ENCODE data around the gene ACHE. TPM values are rescaled to one million over a fixed set of nuclear protein-coding genes. Genes with fewer than 3 reads are reported as not detected.

ACHE gene
- total RNA-seq, 1 donor from 2014 or later = not detected

DNA sequence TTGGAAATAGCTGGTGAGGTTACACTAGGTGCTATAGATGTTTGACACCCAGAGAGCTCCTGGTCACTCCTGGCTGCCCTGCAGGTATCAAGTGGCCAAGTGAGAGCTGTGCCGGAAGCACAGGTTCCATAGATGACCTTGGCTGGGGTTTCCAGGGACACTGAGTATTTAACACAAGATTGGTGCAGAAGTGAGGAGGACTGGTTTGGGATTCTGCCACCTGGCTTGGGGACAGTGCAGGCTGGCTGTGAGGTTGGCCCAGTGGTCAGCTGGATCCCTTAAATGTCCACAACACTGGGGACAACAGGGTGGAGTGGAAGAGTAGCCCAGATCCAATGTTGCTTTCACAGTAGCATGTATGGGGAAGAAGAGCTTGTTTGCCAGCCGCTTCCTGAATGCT is 5.3 kb upstream of the ACHE start:
- Histone ChIP-seq H3K27me3 (peaks cover 21% of the 10 kb centered on the region), H3K4me3 (no peak overlapping the region)
- no peaks in the 10 kb centered on the region for H3K9me3 Mint-ChIP-seq

DNA sequence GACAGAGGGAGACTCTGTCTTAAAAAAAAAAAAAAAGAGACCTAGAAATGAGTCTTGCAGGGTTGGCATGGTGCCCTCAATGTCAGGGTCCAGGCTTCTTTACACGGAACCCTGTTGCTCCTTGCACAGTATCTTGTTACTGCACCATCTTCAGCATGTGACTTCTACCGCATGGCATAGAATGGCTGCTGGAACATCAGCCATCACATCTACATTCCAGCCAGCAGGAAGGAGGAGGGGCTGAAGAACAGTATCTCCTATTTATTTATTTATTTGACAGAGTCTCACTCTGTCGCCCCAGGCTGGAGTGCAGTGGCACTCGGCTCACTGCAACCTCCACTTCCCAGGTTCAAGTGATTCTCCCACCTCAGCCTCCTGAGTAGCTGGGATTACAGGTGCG is 3.7 kb upstream of the ACHE start:
- H2AFZ ChIP-seq (replicated peaks) = no peak overlapping the region
- no peaks in the 10 kb centered on the region for H3K9me3 ChIP-seq (ENCODE audit: low read depth)
- H3K4me3 Mint-ChIP-seq = no peak overlapping the region
- H3K27me3 Mint-ChIP-seq (ENCODE audit: insufficient read depth, low read depth) = peaks cover 23% of the 10 kb centered on the region
- H3K36me3 Mint-ChIP-seq = no peaks in the 10 kb centered on the region
- no peak overlapping the region for H3K27ac Mint-ChIP-seq
- no peaks in the 10 kb centered on the region for H3K79me2 ChIP-seq (ENCODE audit: low read depth)
- peaks cover 13% of the 10 kb centered on the region for H3F3A ChIP-seq (ENCODE audit: low read depth)
- no peaks in the 10 kb centered on the region for H3K9me3 Mint-ChIP-seq
- H3K27ac ChIP-seq = no peak overlapping the region
- no peak overlapping the region for H3K4me3 ChIP-seq
- no peak overlapping the region for H3K9ac ChIP-seq
- no peaks in the 10 kb centered on the region for H3K36me3 ChIP-seq
- peaks cover 1% of the 10 kb centered on the region for H3K4me1 ChIP-seq
- peaks cover 5% of the 10 kb centered on the region for H4K20me1 ChIP-seq (ENCODE audit: low read depth)
- TF ChIP-seq EZH2phosphoT487 (IDR thresholded peaks at IDR 0.05) = no peak
- no peak for TF ChIP-seq EZH2 (IDR thresholded peaks at IDR 0.05)
- TF ChIP-seq, protein P1, sequence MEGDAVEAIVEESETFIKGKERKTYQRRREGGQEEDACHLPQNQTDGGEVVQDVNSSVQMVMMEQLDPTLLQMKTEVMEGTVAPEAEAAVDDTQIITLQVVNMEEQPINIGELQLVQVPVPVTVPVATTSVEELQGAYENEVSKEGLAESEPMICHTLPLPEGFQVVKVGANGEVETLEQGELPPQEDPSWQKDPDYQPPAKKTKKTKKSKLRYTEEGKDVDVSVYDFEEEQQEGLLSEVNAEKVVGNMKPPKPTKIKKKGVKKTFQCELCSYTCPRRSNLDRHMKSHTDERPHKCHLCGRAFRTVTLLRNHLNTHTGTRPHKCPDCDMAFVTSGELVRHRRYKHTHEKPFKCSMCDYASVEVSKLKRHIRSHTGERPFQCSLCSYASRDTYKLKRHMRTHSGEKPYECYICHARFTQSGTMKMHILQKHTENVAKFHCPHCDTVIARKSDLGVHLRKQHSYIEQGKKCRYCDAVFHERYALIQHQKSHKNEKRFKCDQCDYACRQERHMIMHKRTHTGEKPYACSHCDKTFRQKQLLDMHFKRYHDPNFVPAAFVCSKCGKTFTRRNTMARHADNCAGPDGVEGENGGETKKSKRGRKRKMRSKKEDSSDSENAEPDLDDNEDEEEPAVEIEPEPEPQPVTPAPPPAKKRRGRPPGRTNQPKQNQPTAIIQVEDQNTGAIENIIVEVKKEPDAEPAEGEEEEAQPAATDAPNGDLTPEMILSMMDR (IDR thresholded peaks at IDR 0.05) = no peak
- H3K4me1 Mint-ChIP-seq = peaks cover 9% of the 10 kb centered on the region
- peaks cover 34% of the 10 kb centered on the region for H3K27me3 ChIP-seq
- no peak overlapping the region for H3K4me2 ChIP-seq
- no peak for DNase-seq (ENCODE audit: low spot score)

More for the DNA sequence above, 5.3 kb upstream of the ACHE start:
- no peaks in the 10 kb centered on the region for H3K36me3 Mint-ChIP-seq
- no peak for DNase-seq (ENCODE audit: low spot score)
- peaks cover 4% of the 10 kb centered on the region for H4K20me1 ChIP-seq (ENCODE audit: low read depth)
- H3K4me1 ChIP-seq = no peaks in the 10 kb centered on the region
- no peak overlapping the region for H3K4me2 ChIP-seq
- no peak overlapping the region for H3K27ac ChIP-seq
- no peak overlapping the region for H3K9ac ChIP-seq
- peaks cover 11% of the 10 kb centered on the region for H3F3A ChIP-seq (ENCODE audit: low read depth)
- H3K4me1 Mint-ChIP-seq = peaks cover 8% of the 10 kb centered on the region
- no peaks in the 10 kb centered on the region for H3K9me3 ChIP-seq (ENCODE audit: low read depth)
- TF ChIP-seq EZH2phosphoT487 (IDR thresholded peaks at IDR 0.05) (no peak), EZH2 (IDR thresholded peaks at IDR 0.05) (no peak)
- TF ChIP-seq, protein P1 (IDR thresholded peaks at IDR 0.05) = no peak
- H3K36me3 ChIP-seq = no peaks in the 10 kb centered on the region
- H3K27ac Mint-ChIP-seq = no peak overlapping the region
- H3K4me3 Mint-ChIP-seq = peak overlapping the region; percentile 51
- H3K79me2 ChIP-seq (ENCODE audit: low read depth) = no peaks in the 10 kb centered on the region
- H2AFZ ChIP-seq (replicated peaks) = no peak overlapping the region
- H3K27me3 Mint-ChIP-seq (ENCODE audit: insufficient read depth, low read depth) = peaks cover 22% of the 10 kb centered on the region

DNA sequence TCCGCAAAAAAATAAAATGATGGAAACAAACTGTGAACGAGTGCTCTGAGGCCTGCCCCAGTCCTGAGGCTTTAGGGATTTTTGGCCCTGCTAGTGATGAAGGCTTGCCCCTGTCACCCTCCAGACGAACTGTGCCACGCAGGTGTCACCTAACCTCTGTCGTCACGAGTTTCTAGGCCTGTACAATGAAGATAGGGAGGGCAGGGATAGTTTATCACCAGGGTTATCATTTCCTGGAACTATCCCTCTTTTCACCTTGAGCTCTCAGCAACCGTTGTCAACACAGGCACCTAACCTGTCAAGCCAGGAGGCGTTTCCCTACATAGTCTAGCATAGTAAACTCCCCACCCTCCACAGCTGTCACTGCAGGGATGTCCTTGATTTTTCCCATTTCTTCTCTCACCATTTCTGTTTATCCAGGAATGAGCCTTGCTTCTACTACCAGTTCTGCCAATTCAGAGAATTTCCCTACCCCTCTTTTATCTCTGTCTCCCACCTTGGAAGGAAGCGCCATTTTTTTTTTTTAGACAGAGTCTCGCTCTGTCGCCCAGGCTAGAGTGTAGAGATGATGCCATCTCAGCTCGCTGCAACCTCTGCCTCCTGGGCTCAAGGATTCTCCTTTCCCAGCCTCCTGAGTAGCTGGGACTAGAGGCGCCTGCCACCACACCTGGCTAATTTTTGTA is 2.2 kb upstream of the ACHE start:
- Histone ChIP-seq H3K9ac (no peak overlapping the region), H3K4me1 (peaks cover 8% of the 10 kb centered on the region), H3K36me3 (no peaks in the 10 kb centered on the region), H3K79me2 (ENCODE audit: low read depth) (no peaks in the 10 kb centered on the region), H3K4me2 (no peak overlapping the region), H4K20me1 (ENCODE audit: low read depth) (peaks cover 5% of the 10 kb centered on the region), H3F3A (ENCODE audit: low read depth) (peaks cover 13% of the 10 kb centered on the region), H3K4me3 (no peak overlapping the region), H2AFZ (replicated peaks) (no peak overlapping the region), H3K9me3 (ENCODE audit: low read depth) (no peaks in the 10 kb centered on the region), H3K27ac (no peak overlapping the region), H3K27me3 (peaks cover 34% of the 10 kb centered on the region)
- TF ChIP-seq, protein P1 (IDR thresholded peaks at IDR 0.05) = no peak
- TF ChIP-seq EZH2phosphoT487 (IDR thresholded peaks at IDR 0.05) (no peak), EZH2 (IDR thresholded peaks at IDR 0.05) (no peak)
- H3K27me3 Mint-ChIP-seq (ENCODE audit: insufficient read depth, low read depth) = peaks cover 25% of the 10 kb centered on the region
- peak overlapping the region; percentile 84 for H3K4me3 Mint-ChIP-seq
- peak overlapping the region; percentile 12 for H3K27ac Mint-ChIP-seq
- DNase-seq (ENCODE audit: low spot score) = no peak
- H3K4me1 Mint-ChIP-seq = peaks cover 12% of the 10 kb centered on the region
- H3K36me3 Mint-ChIP-seq = no peaks in the 10 kb centered on the region
- no peaks in the 10 kb centered on the region for H3K9me3 Mint-ChIP-seq
